ENCODE results near the gene CEP72. TPM values are rescaled to one million over a fixed set of nuclear protein-coding genes. Genes with fewer than 3 reads are reported as not detected.
A peak's percentile ranks its signal among the peaks of the same experiment; 100 is the strongest.

Gene CEP72
- total RNA-seq, 1 experiment from 2014 or later: 24.8 TPM

- Histone ChIP-seq H4K20me1 (ENCODE audit: control insufficient read depth, insufficient read depth, insufficient read length) (no peaks in the 10 kb centered on the region), H3K56ac (ENCODE audit: insufficient read length, low read depth, low read length) (no peak overlapping the region), H2AK5ac (ENCODE audit: insufficient read length, low read length) (no peak overlapping the region), H3K4ac (ENCODE audit: low read depth, low read length) (no peak overlapping the region), H2BK12ac (ENCODE audit: insufficient read length, low read depth, low read length) (no peak overlapping the region), H2BK5ac (ENCODE audit: insufficient read length, low read length) (no peak overlapping the region), H4K91ac (ENCODE audit: insufficient read length, low read depth, low read length) (no peak overlapping the region), H3K23me2 (ENCODE audit: insufficient read length, low read depth, low read length, poor library complexity, severe bottlenecking) (no peaks in the 10 kb centered on the region), H3K4me1 (ENCODE audit: insufficient read depth, low read length) (no peaks in the 10 kb centered on the region), H2BK20ac (ENCODE audit: low read depth, low read length, poor library complexity, severe bottlenecking) (no peak overlapping the region), H3K9ac (ENCODE audit: extremely low read depth, insufficient read length, low read length) (no peak overlapping the region), H4K5ac (ENCODE audit: insufficient read length, low read depth, low read length) (no peak overlapping the region), H2AFZ (ENCODE audit: low read length) (no peak overlapping the region), H3K79me1 (ENCODE audit: insufficient read depth, low read depth, low read length, poor library complexity, severe bottlenecking) (no peaks in the 10 kb centered on the region), H4K8ac (replicated peaks; ENCODE audit: insufficient read length, low read depth, low read length) (no peak overlapping the region), H3K14ac (ENCODE audit: insufficient read depth, low read length) (no peak overlapping the region), H3K18ac (ENCODE audit: insufficient read length, low read depth, low read length) (no peak overlapping the region), H3K23ac (ENCODE audit: insufficient read length, low read depth, low read length) (no peak overlapping the region), H3K27me3 (ENCODE audit: insufficient read depth, low read length) (no peaks in the 10 kb centered on the region), H2BK15ac (ENCODE audit: low read depth, low read length) (no peak overlapping the region), H2BK120ac (ENCODE audit: low read depth, low read length, poor library complexity, severe bottlenecking) (no peak overlapping the region), H3T11ph (ENCODE audit: low read length) (no peak overlapping the region), H3K9me3 (ENCODE audit: control insufficient read depth, low read depth, low read length) (no peaks in the 10 kb centered on the region), H3K79me2 (ENCODE audit: insufficient read depth, low read length) (no peaks in the 10 kb centered on the region), H3K4me2 (ENCODE audit: insufficient read depth, insufficient read length, low read length) (no peak overlapping the region), H3K27ac (ENCODE audit: insufficient read length, low read depth, low read length) (no peak overlapping the region)
- H3K9me3 Mint-ChIP-seq: no peaks in the 10 kb centered on the region
- H3K27me3 Mint-ChIP-seq (ENCODE audit: low read depth): no peaks in the 10 kb centered on the region
- no peak overlapping the region for H3K4me3 Mint-ChIP-seq
- peaks cover 36 to 82% (median 72%) of the 10 kb centered on the region in 3 experiments for H3K36me3 Mint-ChIP-seq (ENCODE audit: insufficient read depth in 1 of 3, low read depth in 3 of 3)
- TF ChIP-seq CTCF (conservative IDR thresholded peaks at IDR 0.05): no peak
- no peak for DNase-seq
- H3K4me1 Mint-ChIP-seq: no peaks in the 10 kb centered on the region
- peak overlapping the region in 1 of 3 experiments; percentile 48; a peak in 1 of 7 replicates for H3K27ac Mint-ChIP-seq
- no CpG with 5 or more reads among the region's 9 CpGs for WGBS (ENCODE audit: extremely low coverage, insufficient read length, low lambda C conversion rate)
These were observed 27.1 kb downstream of the CEP72 start for GRCh38 chr5:639253-639530.

Measured in H9 (cell line).